ENCODE measurements around the gene CDKN2AIP.

GRCh38 chr4:183438458-183439113 lies 5.8 kb upstream of the CDKN2AIP start:
- TF ChIP-seq POLR2A (IDR thresholded peaks at IDR 0.05), result no peak
- TF ChIP-seq, protein P1, sequence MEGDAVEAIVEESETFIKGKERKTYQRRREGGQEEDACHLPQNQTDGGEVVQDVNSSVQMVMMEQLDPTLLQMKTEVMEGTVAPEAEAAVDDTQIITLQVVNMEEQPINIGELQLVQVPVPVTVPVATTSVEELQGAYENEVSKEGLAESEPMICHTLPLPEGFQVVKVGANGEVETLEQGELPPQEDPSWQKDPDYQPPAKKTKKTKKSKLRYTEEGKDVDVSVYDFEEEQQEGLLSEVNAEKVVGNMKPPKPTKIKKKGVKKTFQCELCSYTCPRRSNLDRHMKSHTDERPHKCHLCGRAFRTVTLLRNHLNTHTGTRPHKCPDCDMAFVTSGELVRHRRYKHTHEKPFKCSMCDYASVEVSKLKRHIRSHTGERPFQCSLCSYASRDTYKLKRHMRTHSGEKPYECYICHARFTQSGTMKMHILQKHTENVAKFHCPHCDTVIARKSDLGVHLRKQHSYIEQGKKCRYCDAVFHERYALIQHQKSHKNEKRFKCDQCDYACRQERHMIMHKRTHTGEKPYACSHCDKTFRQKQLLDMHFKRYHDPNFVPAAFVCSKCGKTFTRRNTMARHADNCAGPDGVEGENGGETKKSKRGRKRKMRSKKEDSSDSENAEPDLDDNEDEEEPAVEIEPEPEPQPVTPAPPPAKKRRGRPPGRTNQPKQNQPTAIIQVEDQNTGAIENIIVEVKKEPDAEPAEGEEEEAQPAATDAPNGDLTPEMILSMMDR (IDR thresholded peaks at IDR 0.05), result no peak
